HepG2 (cell line): ENCODE measurements around the gene RNF38. TPM values are rescaled to one million over a fixed set of nuclear protein-coding genes. Genes with fewer than 3 reads are reported as not detected.
A peak's percentile ranks its signal among the peaks of the same experiment; 100 is the strongest.

Experiments
- ARNT2 ChIP-seq: sonication (generic); formaldehyde crosslinking; IDR thresholded peaks from 2 replicates; pipeline ENCODE4 v1.8.0; 2022; ENCODE audit warnings: mild to moderate bottlenecking, low read depth, missing genetic modification reagents, moderate library complexity
- ATF7-NPFF ChIP-seq: sonication (generic); formaldehyde crosslinking; IDR thresholded peaks from 2 replicates; pipeline ENCODE4 v1.8.1; 2023; ENCODE audit warnings: mild to moderate bottlenecking, low read depth, missing genetic modification reagents, moderate library complexity
- ATRX ChIP-seq: sonication (generic); formaldehyde crosslinking; IDR thresholded peaks from 2 replicates; pipeline ENCODE4 v1.4.0; 2020; ENCODE audit warnings: missing genetic modification reagents, borderline replicate concordance
- BORCS8-MEF2B ChIP-seq: sonication (generic); formaldehyde crosslinking; IDR thresholded peaks from 2 replicates; pipeline ENCODE4 v1.8.0; 2022; ENCODE audit warnings: mild to moderate bottlenecking, missing genetic modification reagents
- ELF1 ChIP-seq: sonication (generic); formaldehyde crosslinking; IDR thresholded peaks from 2 replicates; pipeline ENCODE4 v1.4.0; 2020; ENCODE audit warnings: missing genetic modification reagents
- GABPB1 ChIP-seq: IDR thresholded peaks from 2 replicates; pipeline ENCODE4 v1.6.1; 2016; ENCODE audit warnings: mild to moderate bottlenecking, missing genetic modification reagents, moderate library complexity, missing compliant biosample characterization
- HOXA3 ChIP-seq: sonication (generic); formaldehyde crosslinking; IDR thresholded peaks from 2 replicates; pipeline ENCODE4 v1.5.0; 2020; ENCODE audit warnings: missing genetic modification reagents
- MAFK ChIP-seq, 2 experiments: IDR thresholded peaks in 1 of 2; conservative IDR thresholded peaks in 1 of 2; 2 replicates each; pipeline ENCODE4 v1.6.1; 2011; ENCODE audit warnings: improper control_type of control experiment in 2 of 2, low read length in 2 of 2
- MAZ ChIP-seq, 2 experiments: sonication (generic) in 1 of 2; formaldehyde crosslinking in 1 of 2; IDR thresholded peaks; 2 replicates each; pipeline versions ENCODE4 v1.5.0 to v1.6.1; 2012 to 2020; ENCODE audit warnings: low read depth in 2 of 2, mild to moderate bottlenecking in 2 of 2, borderline replicate concordance in 1 of 2, improper control_type of control experiment in 1 of 2, low read length in 1 of 2, missing genetic modification reagents in 1 of 2, moderate library complexity in 1 of 2
- MEIS2 ChIP-seq: sonication (generic); formaldehyde crosslinking; IDR thresholded peaks from 2 replicates; pipeline ENCODE4 v1.9.0; 2021; ENCODE audit warnings: mild to moderate bottlenecking, missing genetic modification reagents
- PATZ1 ChIP-seq: sonication (generic); formaldehyde crosslinking; IDR thresholded peaks from 2 replicates; pipeline ENCODE4 v1.4.0; 2020; ENCODE audit warnings: missing genetic modification reagents
- RAD21 ChIP-seq: fragments of 450-650 bp; formaldehyde crosslinking; IDR thresholded peaks from 2 replicates; pipeline ENCODE4 v1.5.0; 2020; ENCODE audit warnings: mild to moderate bottlenecking
- REPIN1 ChIP-seq: sonication (generic); formaldehyde crosslinking; IDR thresholded peaks from 2 replicates; pipeline ENCODE4 v1.8.0; 2022; ENCODE audit warnings: missing genetic modification reagents, low read depth, mild to moderate bottlenecking, borderline replicate concordance
- SNAI1 ChIP-seq: sonication (generic); formaldehyde crosslinking; IDR thresholded peaks from 2 replicates; pipeline ENCODE4 v1.5.0; 2020; ENCODE audit warnings: mild to moderate bottlenecking, missing genetic modification reagents, borderline replicate concordance
- SP4 ChIP-seq: sonication (generic); formaldehyde crosslinking; IDR thresholded peaks from 2 replicates; pipeline ENCODE4 v1.8.1; 2023; ENCODE audit warnings: mild to moderate bottlenecking, missing genetic modification reagents
- TFDP2 ChIP-seq: sonication (generic); formaldehyde crosslinking; IDR thresholded peaks from 2 replicates; pipeline ENCODE4 v1.4.0; 2020; ENCODE audit warnings: missing genetic modification reagents
- TP53 ChIP-seq: sonication (generic); formaldehyde crosslinking; conservative IDR thresholded peaks from 2 replicates; pipeline ENCODE4 v1.4.0; 2020; ENCODE audit warnings: missing genetic modification reagents
- ZBTB10 ChIP-seq: sonication (generic); formaldehyde crosslinking; IDR thresholded peaks from 2 replicates; pipeline ENCODE4 v1.4.0; 2020; ENCODE audit warnings: missing genetic modification reagents, borderline replicate concordance
- ZFP90 ChIP-seq: sonication (generic); formaldehyde crosslinking; IDR thresholded peaks from 2 replicates; pipeline ENCODE4 v1.8.0; 2022; ENCODE audit warnings: missing genetic modification reagents, mild to moderate bottlenecking, inconsistent platforms, borderline replicate concordance
- ZMYM4 ChIP-seq: sonication (generic); formaldehyde crosslinking; IDR thresholded peaks from 2 replicates; pipeline ENCODE4 v1.8.1; 2023; ENCODE audit warnings: mild to moderate bottlenecking, missing genetic modification reagents
- ZNF564 ChIP-seq: sonication (generic); formaldehyde crosslinking; IDR thresholded peaks from 2 replicates; pipeline ENCODE4 v1.8.1; 2023; ENCODE audit warnings: mild to moderate bottlenecking, missing genetic modification reagents
- ZSCAN21 ChIP-seq: sonication (generic); formaldehyde crosslinking; IDR thresholded peaks from 2 replicates; pipeline ENCODE4 v1.8.0; 2022; ENCODE audit warnings: mild to moderate bottlenecking, missing genetic modification reagents, moderate library complexity, borderline replicate concordance
- polyA plus RNA-seq, 8 experiments: library from polyadenylated mRNA; depleted of rRNA in 3 of 8; stranded (reverse) in 7 of 8; unstranded in 1 of 8; fragments of >200 nt; fragmentation: Illumina TruSeq in 4 of 8; extraction: Trizol in 4 of 8; gene quantifications; 2 replicates each; pipeline versions ENCODE4 v1.2.1 to v1.2.3, GENCODE V29; 2011 to 2016; ENCODE audit warnings: low read depth in 4 of 8, missing spikeins in 1 of 8, mixed read lengths in 1 of 8; ENCODE audit not compliant: insufficient read depth in 1 of 8
- total RNA-seq, 5 experiments: library from RNA; depleted of rRNA; stranded (reverse); fragments of >200 nt; fragmentation: Illumina TruSeq; extraction: Trizol; gene quantifications; 2 replicates each; pipeline ENCODE4 v1.2.3, GENCODE V29; 2016; ENCODE audit warnings: low read depth in 1 of 5

RNF38 gene
- total and polyA plus RNA-seq, 2 of the 13 experiments (the other 11 are each of a cell fraction or from before 2014, with no cell fraction given), result 9.1 to 32.1 TPM

- TF ChIP-seq ZBTB10 (0 out of 2 replicates have a peak, but pooled peaks have one; percentile 41), ZNF564 (CRISPR knock-in tag) (0 out of 2 replicates have a peak, but pooled peaks have one; percentile 38), SNAI1 (CRISPR knock-in tag) (no peak), MAZ (IDR thresholded peaks at IDR 0.05; ENCODE audit: borderline replicate concordance, low read depth, low read length) (peak; percentile 49; the same call in 1 of the 2 replicates), MAZ (CRISPR knock-in tag; IDR thresholded peaks at IDR 0.05; ENCODE audit: low read depth) (peak; percentile 58), PATZ1 (CRISPR knock-in tag) (peak; percentile 20; the same call in 1 of the 2 replicates), BORCS8-MEF2B (CRISPR knock-in tag) (peak; percentile 48; the same call in 1 of the 2 replicates), REPIN1 (CRISPR knock-in tag) (no peak), HOXA3 (CRISPR knock-in tag) (peak; percentile 85), TP53 (CRISPR knock-in tag) (peak; percentile 62; the same call in 1 of the 2 replicates), ZMYM4 (CRISPR knock-in tag) (peak; percentile 77), ARNT2 (CRISPR knock-in tag) (peak; percentile 36; the same call in 1 of the 2 replicates), SP4 (CRISPR knock-in tag) (peak; percentile 40; the same call in 1 of the 2 replicates), RAD21 (CRISPR knock-in tag) (no peak; the same call in 1 of the 2 replicates), ELF1 (CRISPR knock-in tag) (peak; percentile 65; the same call in 1 of the 2 replicates), MAFK (conservative IDR thresholded peaks at IDR 0.05 in 1 of 2, IDR thresholded peaks at IDR 0.05 in 1 of 2; ENCODE audit: low read length in 2 of 2) (no peak), ATRX (CRISPR knock-in tag) (no peak), TFDP2 (CRISPR knock-in tag) (peak; percentile 71), MEIS2 (CRISPR knock-in tag) (peak; percentile 79), ZFP90 (CRISPR knock-in tag) (peak; percentile 65; the same call in 1 of the 2 replicates), GABPB1 (CRISPR knock-in tag) (peak; percentile 74), ATF7-NPFF (CRISPR knock-in tag) (peak; percentile 67), ZSCAN21 (CRISPR knock-in tag) (peak; percentile 58; the same call in 1 of the 2 replicates)
Measured at GRCh38 chr9:36400332-36401163, 479 bp upstream of the RNF38 start (continued).
